CD8-positive, alpha-beta memory T cell (primary cell): Measurements from ENCODE around the gene ZFAND5. TPM values are rescaled to one million over a fixed set of nuclear protein-coding genes. Genes with fewer than 3 reads are reported as not detected.

Experiments used
- polyA plus RNA-seq: library from polyadenylated mRNA; unstranded; fragments of 300-500 nt; fragmentation: Illumina TruSeq; gene quantifications from one replicate; pipeline ENCODE4 v1.2.3, GENCODE V29; 2021
- total RNA-seq, 2 experiments: library from RNA; stranded (reverse); gene quantifications; one replicate each; pipeline ENCODE4 v1.2.3, GENCODE V29; 2021

The ZFAND5 gene
- total and polyA plus RNA-seq, 3 experiments from 2014 or later, result 82.4 to 98.8 (median 91.0) TPM

Other genes with a start within 250 kb of the ZFAND5 start
- gene GDA, start 215.8 kb downstream of the ZFAND5 start, total RNA-seq, result not detected
- not detected for gene GDA, start 215.8 kb downstream of the ZFAND5 start, polyA plus RNA-seq
- not detected for gene TMC1, start 156.4 kb upstream of the ZFAND5 start, total RNA-seq
- gene TMC1, start 156.4 kb upstream of the ZFAND5 start, polyA plus RNA-seq, result not detected